GM11168 (cell line): ENCODE results near the gene RXRA.

Source experiments
- in situ Hi-C: fragments of 300-500 bp; cut with MboI; formaldehyde crosslinking; loops from one replicate; pipeline ENCODE4 v1.12.0; 2022; ENCODE audit warnings: low sequenced_read_pairs; ENCODE audit not compliant: unreplicated experiment

Gene RXRA

GRCh38 chr9:134437403-134438194, 111.3 kb downstream of the RXRA start:
- in situ Hi-C loops = no loop called here

GRCh38 chr9:134438195-134438788, 112.0 kb downstream of the RXRA start:
- in situ Hi-C loops = no loop called here

GRCh38 chr9:134439368-134439784, 113.1 kb downstream of the RXRA start:
- in situ Hi-C loops = no loop called here

- in situ Hi-C loops = loop anchor here (10.0 kb wide), 1 partner anchor 276 kb away; the partner anchor contains the start of gene RNU6ATAC
These were observed 114.5 kb downstream of the RXRA start for GRCh38 chr9:134440636-134441226.

- in situ Hi-C loops = loop anchor here (10.0 kb wide), 1 partner anchor 277 kb away; the partner anchor contains the start of gene RNU6ATAC
These were observed 115.2 kb downstream of the RXRA start for GRCh38 chr9:134441227-134442084.

GRCh38 chr9:134442085-134442474, 115.8 kb downstream of the RXRA start:
- in situ Hi-C loops = loop anchor here (10.0 kb wide), 1 partner anchor 277 kb away; the partner anchor contains the start of gene RNU6ATAC

GRCh38 chr9:134442486-134443173, 116.4 kb downstream of the RXRA start:
- in situ Hi-C loops = loop anchor here (10.0 kb wide), 1 partner anchor 278 kb away; the partner anchor contains the start of gene RNU6ATAC

GRCh38 chr9:134443174-134444037, 117.2 kb downstream of the RXRA start:
- in situ Hi-C loops = loop anchor here (10.0 kb wide), 1 partner anchor 279 kb away; the partner anchor contains the start of gene RNU6ATAC

- in situ Hi-C loops = loop anchor here (10.0 kb wide), 1 partner anchor 279 kb away; the partner anchor contains the start of gene RNU6ATAC
These were observed 117.7 kb downstream of the RXRA start for GRCh38 chr9:134444038-134444315.

- in situ Hi-C loops = loop anchor here (10.0 kb wide), 1 partner anchor 280 kb away; the partner anchor contains the start of gene RNU6ATAC
These were observed 118.7 kb downstream of the RXRA start for GRCh38 chr9:134445000-134445399.

- in situ Hi-C loops = loop anchor here (10.0 kb wide), 1 partner anchor 285 kb away; the partner anchor contains the start of gene RNU6ATAC
These were observed 123.1 kb downstream of the RXRA start for GRCh38 chr9:134449180-134449916.

GRCh38 chr9:134451700-134452458, 125.6 kb downstream of the RXRA start:
- in situ Hi-C loops = no loop called here

- in situ Hi-C loops = no loop called here
These were observed 126.5 kb downstream of the RXRA start for GRCh38 chr9:134452728-134453127.

GRCh38 chr9:134453776-134454475, 127.7 kb downstream of the RXRA start:
- in situ Hi-C loops = no loop called here

- in situ Hi-C loops = no loop called here
These were observed 128.2 kb downstream of the RXRA start for GRCh38 chr9:134454476-134454857.

GRCh38 chr9:134455021-134455471, 128.8 kb downstream of the RXRA start:
- in situ Hi-C loops = no loop called here

- in situ Hi-C loops = no loop called here
These were observed 129.3 kb downstream of the RXRA start for GRCh38 chr9:134455537-134455933.
